Hematopoietic multipotent progenitor cell treated with erythropoietin and hydrocortisone succinate and interleukin-3 and kit ligand, for 17 days (in vitro differentiated cells): ENCODE data around the gene NCL.
"Not testable (repeated sequence)": the region's sequence is repeated elsewhere in the genome, so short reads cannot be mapped to it uniquely, and the experiment has no call there.

ENCODE experiments used
- DNase-seq: peaks from one replicate; pipeline ENCODE4 v3.0.0-alpha.2; 2015; ENCODE audit warnings: low spot score

The NCL gene

GRCh38 chr2:231467613-231468530 lies 3.6 kb upstream of the NCL start:
- DNase-seq = no peak

GRCh38 chr2:231467016-231467545 lies 2.8 kb upstream of the NCL start:
- DNase-seq = no peak

- peak; percentile 95 for DNase-seq
These were observed 574 bp upstream of the NCL start for GRCh38 chr2:231464576-231465540.

GRCh38 chr2:231462729-231463465 lies 1.4 kb downstream of the NCL start:
- no peak for DNase-seq

GRCh38 chr2:231461516-231461971 lies 2.7 kb downstream of the NCL start:
- no peak for DNase-seq

GRCh38 chr2:231460841-231461240 lies 3.4 kb downstream of the NCL start:
- not testable (repeated sequence) for DNase-seq

- DNase-seq = no peak
These were observed 4.0 kb downstream of the NCL start for GRCh38 chr2:231460073-231460835.

- DNase-seq = no peak
These were observed 5.9 kb downstream of the NCL start for GRCh38 chr2:231458368-231458767.

GRCh38 chr2:231457101-231457500 lies 7.2 kb downstream of the NCL start:
- DNase-seq = no peak

GRCh38 chr2:231456295-231457004 lies 7.8 kb downstream of the NCL start:
- DNase-seq = no peak

- no peak for DNase-seq
These were observed 8.4 kb downstream of the NCL start for GRCh38 chr2:231455890-231456289.

- no peak for DNase-seq
These were observed 9.1 kb downstream of the NCL start for GRCh38 chr2:231455222-231455621.

- no peak for DNase-seq
These were observed 9.9 kb downstream of the NCL start for GRCh38 chr2:231454361-231454791.

GRCh38 chr2:231452799-231453508 lies 11.3 kb downstream of the NCL start:
- no peak for DNase-seq

- DNase-seq = no peak
These were observed 13.7 kb downstream of the NCL start for GRCh38 chr2:231450548-231450989.

GRCh38 chr2:231449503-231450054 lies 14.7 kb downstream of the NCL start:
- DNase-seq = no peak

- no peak for DNase-seq
These were observed 27.3 kb downstream of the NCL start for GRCh38 chr2:231436957-231437356.

GRCh38 chr2:231433990-231434389 lies 30.3 kb downstream of the NCL start:
- DNase-seq = no peak

GRCh38 chr2:231431606-231432005 lies 32.7 kb downstream of the NCL start:
- DNase-seq = no peak
